Psoas muscle (tissue), 8 donors: Measurements from ENCODE around the gene PGC. TPM values are rescaled to one million over a fixed set of nuclear protein-coding genes. Genes with fewer than 3 reads are reported as not detected.

Experiments used
- ATAC-seq, 4 donors: fragments of 200-7000 bp; cut with Tn5 transposase; one replicate each; pipeline ENCODE4 v1.9.1; 2020; ENCODE audit warnings: moderate library complexity in 3 of 4, mild to moderate bottlenecking in 2 of 4
- DNase-seq, 2 donors: peaks; one replicate each; pipeline ENCODE4 v3.0.0-alpha.2; 2020
- H3K27ac ChIP-seq: fragments of 200-600 bp; one replicate; pipeline ENCODE4 v1.8.0; 2022
- H3K27me3 ChIP-seq, 3 donors: fragments of 200-600 bp in 1 of 3; one replicate each; pipeline versions ENCODE4 v1.6.1 to v1.8.0; 2013 to 2022; ENCODE audit warnings: low read length in 2 of 3, mild to moderate bottlenecking in 2 of 3, moderate library complexity in 1 of 3; ENCODE audit not compliant: insufficient read depth in 3 of 3
- H3K36me3 ChIP-seq, 2 donors: fragments of 200-600 bp in 1 of 2; one replicate each; pipeline versions ENCODE4 v1.6.1 to v1.8.0; 2013 to 2022; ENCODE audit warnings: low read depth in 1 of 2, mild to moderate bottlenecking in 1 of 2, moderate library complexity in 1 of 2; ENCODE audit not compliant: insufficient read depth in 1 of 2
- H3K4me1 ChIP-seq: fragments of 200-600 bp; one replicate; pipeline ENCODE4 v1.8.0; 2022
- H3K4me3 ChIP-seq: fragments of 200-600 bp; one replicate; pipeline ENCODE4 v1.8.0; 2022; ENCODE audit warnings: mild to moderate bottlenecking
- H3K9me3 ChIP-seq: fragments of 200-600 bp; one replicate; pipeline ENCODE4 v1.8.0; 2022
- CTCF ChIP-seq: fragments of 200-600 bp; IDR thresholded peaks from one replicate; pipeline ENCODE4 v1.8.0; 2022; ENCODE audit warnings: antibody characterized with exemption
- WGBS, 3 donors: extraction: QIAGEN DNeasy Blood & Tissue Kit; methylation state at CpG; one replicate each; pipeline versions ENCODE4 v1.1.6 to v1.1.7; 2013; 5-methylcytosine and 5-hydroxymethylcytosine counted together
- intact Hi-C, 2 donors: fragments of 100-400 bp; cut with DNase I; formaldehyde crosslinking; loops; one replicate each; pipeline versions ENCODE4 v1.11.0 to v1.14.2; 2022
- polyA plus RNA-seq, 3 donors: library from polyadenylated mRNA; stranded (reverse); fragments of 200-250 nt; gene quantifications; one replicate each; pipeline ENCODE4 v1.2.3, GENCODE V29; 2013
- total RNA-seq, 4 donors: library from RNA; stranded (reverse); fragmentation: NEBNext Ultra II Directional in 2 of 4; extraction: Animal tissue kit (Norgen Biotek cat#: 25700) in 2 of 4; gene quantifications; one replicate each; pipeline versions ENCODE4 v1.2.1 to v1.2.4, GENCODE V29; 2021 to 2023
- donor health status: healthy with polysubstance abuse.
- donor health status: DM: no; HTN: no; CAD: no; lungs with moderate emphysema.
- donor health status: Bipolar disorder and iron deficiency.
- donor health status: healthy.
- donor health status: DM: yes; HTN: yes; CAD: no.
- donor health status: DM: no; HTN: no; CAD: no.
- donor health status: DM: no; HTN: no; CAD: no.
- donor health status: DM: yes; HTN: yes; CAD: no.

PGC gene
- total and polyA plus RNA-seq, 7 donors = 0.48 to 1.0 TPM; not detected in 5

DNA sequence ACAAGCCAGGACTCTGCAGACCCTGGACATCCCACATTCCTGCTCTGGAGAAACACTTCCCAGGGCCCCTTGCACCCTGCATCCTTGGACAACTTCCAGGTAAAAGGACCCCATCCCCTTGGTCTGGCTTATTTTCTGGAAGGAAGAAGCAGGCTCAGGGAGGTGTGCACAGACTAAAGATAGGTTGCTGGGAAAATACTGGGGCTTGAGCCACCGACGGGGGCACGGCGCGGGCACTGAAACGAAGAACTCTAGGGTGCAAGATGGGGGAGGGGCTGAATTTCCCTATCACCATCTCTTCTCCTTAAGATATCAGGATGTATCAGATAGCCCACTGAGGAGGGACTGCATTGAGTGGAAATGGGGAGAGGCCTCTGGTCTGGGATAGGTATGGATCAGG lies 31.7 kb upstream of the PGC start:
- peaks cover 6 to 27% of the 10 kb centered on the region in 2 donors for H3K36me3 ChIP-seq
- no peak for TF ChIP-seq CTCF
- no peaks in the 10 kb centered on the region for H3K9me3 ChIP-seq
- peak overlapping the region; percentile 91 for H3K4me3 ChIP-seq
- ATAC-seq (no peak), DNase-seq (no peak)
- peaks cover 10% of the 10 kb centered on the region for H3K4me1 ChIP-seq
- no peaks in the 10 kb centered on the region for H3K27me3 ChIP-seq
- H3K27ac ChIP-seq = no peak overlapping the region
- intact Hi-C loops = loop anchor here (5.0 to 10.0 kb wide), 4 partner anchors 42 to 412 kb away; partner anchors contain the start of gene TFEB (in 1 of the 2)
- WGBS, 3 donors = 14 to 36% (median 27%) methylated on average over 6 of the region's 6 CpGs

DNA sequence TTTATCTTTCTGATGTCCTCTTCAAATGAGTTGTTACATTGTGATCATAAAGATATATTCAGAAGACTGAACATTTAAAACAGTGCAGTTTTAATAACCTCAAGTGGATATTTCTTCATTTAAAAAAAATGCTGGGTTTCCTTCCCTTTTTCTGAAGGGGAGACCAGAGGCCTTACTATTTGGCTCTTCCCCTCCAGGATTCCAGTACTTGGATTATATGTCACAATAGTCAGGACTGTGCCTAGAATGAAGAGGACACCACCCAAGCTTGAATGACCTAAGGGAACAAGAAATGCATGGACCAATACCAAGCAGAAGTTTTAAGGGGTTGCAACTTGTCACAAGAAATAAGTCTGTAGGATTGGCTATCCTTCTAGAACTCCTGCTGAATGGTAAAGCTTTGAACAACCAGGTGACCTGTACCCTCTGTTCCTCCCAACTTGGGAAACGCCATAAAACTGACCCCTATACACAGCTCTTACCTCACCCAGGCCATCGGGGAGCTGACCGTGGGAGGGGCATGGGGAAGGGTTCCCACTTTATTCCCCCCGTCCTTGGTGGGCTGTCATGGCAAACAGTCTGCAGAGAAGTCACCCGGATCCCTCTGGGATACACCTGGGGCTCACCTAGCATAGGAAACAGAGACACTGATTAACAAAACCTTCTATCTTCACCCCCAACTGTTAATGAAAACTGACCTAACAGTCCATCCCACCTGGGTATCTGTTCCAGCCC lies 30.5 kb upstream of the PGC start:
- TF ChIP-seq CTCF = no peak
- intact Hi-C loops = loop anchor here (2.0 to 10.0 kb wide), 6 partner anchors 40 to 410 kb away; partner anchors contain the start of gene TFEB (in 1 of the 2)
- Histone ChIP-seq H3K9me3 (no peaks in the 10 kb centered on the region), H3K27me3 (no peaks in the 10 kb centered on the region), H3K36me3 (peaks cover 6 to 38% of the 10 kb centered on the region in 2 donors), H3K27ac (no peak overlapping the region), H3K4me1 (peaks cover 10% of the 10 kb centered on the region), H3K4me3 (no peak overlapping the region)
- WGBS, 3 donors = 84 to 88% (median 86%) methylated on average over 5 of the region's 5 CpGs
- ATAC-seq (no peak), DNase-seq (no peak)

DNA sequence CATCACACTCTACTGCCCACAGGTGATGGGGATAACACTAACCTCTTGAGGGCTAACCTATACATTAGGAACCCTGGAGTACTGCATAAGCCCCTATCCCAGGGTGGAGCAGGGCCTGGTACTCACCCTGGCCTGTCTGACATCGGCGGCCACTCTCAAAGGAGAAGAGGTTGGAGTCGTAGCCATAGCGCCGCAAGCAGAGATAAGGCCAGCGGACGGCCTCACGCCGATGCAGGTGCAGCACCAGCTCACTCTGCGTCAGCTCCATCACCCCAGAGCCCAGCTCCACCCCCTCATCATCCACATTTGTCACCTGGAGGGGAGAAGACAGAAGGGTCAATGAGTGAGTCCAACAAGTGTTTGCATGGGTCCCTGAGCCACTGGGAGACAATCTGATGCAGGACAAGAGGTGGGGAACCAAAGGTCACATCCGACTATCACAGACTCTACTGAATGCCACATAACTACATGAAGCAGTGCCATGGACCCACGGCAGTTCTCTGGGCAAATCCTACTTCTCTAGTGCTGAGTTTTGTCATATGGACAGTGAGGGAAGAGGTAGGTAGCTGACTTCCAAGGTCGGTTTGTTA lies 28.2 kb upstream of the PGC start:
- WGBS, 3 donors = 92 to 96% (median 93%) methylated on average over 13 of the region's 13 CpGs
- no peak for DNase-seq
- no peak for ATAC-seq
- Histone ChIP-seq H3K9me3 (no peaks in the 10 kb centered on the region), H3K27ac (no peak overlapping the region), H3K4me3 (no peak overlapping the region), H3K27me3 (no peaks in the 10 kb centered on the region), H3K4me1 (peaks cover 7% of the 10 kb centered on the region), H3K36me3 (peaks cover 11 to 60% of the 10 kb centered on the region in 2 donors)
- intact Hi-C loops = loop anchor here (5.0 to 10.0 kb wide), 4 partner anchors 38 to 408 kb away; partner anchors contain the start of gene TFEB (in 1 of the 2)
- TF ChIP-seq CTCF = no peak

- no peak for TF ChIP-seq CTCF
- Histone ChIP-seq H3K27me3 (no peaks in the 10 kb centered on the region), H3K9me3 (no peaks in the 10 kb centered on the region), H3K27ac (no peak overlapping the region), H3K4me3 (no peak overlapping the region), H3K36me3 (peaks cover 11 to 66% of the 10 kb centered on the region in 2 donors), H3K4me1 (peaks cover 7% of the 10 kb centered on the region)
- no peak for ATAC-seq
- intact Hi-C loops = loop anchor here (5.0 to 10.0 kb wide), 4 partner anchors 38 to 408 kb away; partner anchors contain the start of gene TFEB (in 1 of the 2)
- 79 to 98% (median 90%) methylated on average over 3 of the region's 3 CpGs for WGBS, 3 donors
- no peak for DNase-seq
Measured at GRCh38 chr6:41774841-41775240, 27.6 kb upstream of the PGC start.
